ENCODE measurements around the gene JSRP1.

The JSRP1 gene

GRCh38 chr19:2231621-2232221 lies 24.5 kb downstream of the JSRP1 start:
- Histone ChIP-seq H3K27me3 (ENCODE audit: insufficient read depth, low read length) (no peaks in the 10 kb centered on the region), H3K9me3 (ENCODE audit: insufficient read depth, low read depth, low read length) (no peaks in the 10 kb centered on the region), H3K4me1 (ENCODE audit: insufficient read depth, low read length) (no peaks in the 10 kb centered on the region), H3K4me3 (ENCODE audit: low read length) (no peak overlapping the region), H3K9ac (ENCODE audit: low read depth, low read length) (no peak overlapping the region), H3K27ac (ENCODE audit: low read length) (no peak overlapping the region), H3K36me3 (ENCODE audit: insufficient read depth, low read depth, low read length) (peaks cover 31% of the 10 kb centered on the region)

GRCh38 chr19:2230807-2231533 lies 25.2 kb downstream of the JSRP1 start:
- peaks cover 38% of the 10 kb centered on the region for H3K36me3 ChIP-seq (ENCODE audit: insufficient read depth, low read depth, low read length)
- no peak overlapping the region for H3K9ac ChIP-seq (ENCODE audit: low read depth, low read length)
- no peak overlapping the region for H3K27ac ChIP-seq (ENCODE audit: low read length)
- no peak overlapping the region for H3K4me3 ChIP-seq (ENCODE audit: low read length)
- H3K9me3 ChIP-seq (ENCODE audit: insufficient read depth, low read depth, low read length): no peaks in the 10 kb centered on the region
- no peaks in the 10 kb centered on the region for H3K27me3 ChIP-seq (ENCODE audit: insufficient read depth, low read length)
- no peaks in the 10 kb centered on the region for H3K4me1 ChIP-seq (ENCODE audit: insufficient read depth, low read length)

- H3K27ac ChIP-seq (ENCODE audit: low read length): no peak overlapping the region
- H3K4me3 ChIP-seq (ENCODE audit: low read length): no peak overlapping the region
- H3K9me3 ChIP-seq (ENCODE audit: insufficient read depth, low read depth, low read length): no peaks in the 10 kb centered on the region
- peaks cover 46% of the 10 kb centered on the region for H3K36me3 ChIP-seq (ENCODE audit: insufficient read depth, low read depth, low read length)
- H3K9ac ChIP-seq (ENCODE audit: low read depth, low read length): no peak overlapping the region
- no peaks in the 10 kb centered on the region for H3K27me3 ChIP-seq (ENCODE audit: insufficient read depth, low read length)
- H3K4me1 ChIP-seq (ENCODE audit: insufficient read depth, low read length): no peaks in the 10 kb centered on the region
These were observed 26.1 kb downstream of the JSRP1 start for GRCh38 chr19:2230033-2230531.

- Histone ChIP-seq H3K4me3 (ENCODE audit: low read length) (no peak overlapping the region), H3K9me3 (ENCODE audit: insufficient read depth, low read depth, low read length) (no peaks in the 10 kb centered on the region), H3K9ac (ENCODE audit: low read depth, low read length) (no peak overlapping the region), H3K27me3 (ENCODE audit: insufficient read depth, low read length) (no peaks in the 10 kb centered on the region), H3K36me3 (ENCODE audit: insufficient read depth, low read depth, low read length) (peaks cover 52% of the 10 kb centered on the region), H3K27ac (ENCODE audit: low read length) (no peak overlapping the region), H3K4me1 (ENCODE audit: insufficient read depth, low read length) (no peaks in the 10 kb centered on the region)
These were observed 26.8 kb downstream of the JSRP1 start for GRCh38 chr19:2229103-2230032.

- Histone ChIP-seq H3K4me3 (ENCODE audit: low read length) (no peak overlapping the region), H3K27me3 (ENCODE audit: insufficient read depth, low read length) (no peaks in the 10 kb centered on the region), H3K27ac (ENCODE audit: low read length) (no peak overlapping the region), H3K9ac (ENCODE audit: low read depth, low read length) (no peak overlapping the region), H3K4me1 (ENCODE audit: insufficient read depth, low read length) (no peaks in the 10 kb centered on the region), H3K36me3 (ENCODE audit: insufficient read depth, low read depth, low read length) (peaks cover 51% of the 10 kb centered on the region), H3K9me3 (ENCODE audit: insufficient read depth, low read depth, low read length) (no peaks in the 10 kb centered on the region)
These were observed 27.8 kb downstream of the JSRP1 start for GRCh38 chr19:2228157-2229030.

GRCh38 chr19:2227415-2228156 lies 28.6 kb downstream of the JSRP1 start:
- no peak overlapping the region for H3K9ac ChIP-seq (ENCODE audit: low read depth, low read length)

GRCh38 chr19:2226840-2227360 lies 29.3 kb downstream of the JSRP1 start:
- H3K36me3 ChIP-seq (ENCODE audit: insufficient read depth, low read depth, low read length): peaks cover 56% of the 10 kb centered on the region

More at GRCh38 chr19:2227415-2228156, 28.6 kb downstream of the JSRP1 start:
- Histone ChIP-seq H3K27me3 (ENCODE audit: insufficient read depth, low read length) (no peaks in the 10 kb centered on the region), H3K36me3 (ENCODE audit: insufficient read depth, low read depth, low read length) (peaks cover 51% of the 10 kb centered on the region), H3K27ac (ENCODE audit: low read length) (no peak overlapping the region), H3K4me3 (ENCODE audit: low read length) (no peak overlapping the region), H3K4me1 (ENCODE audit: insufficient read depth, low read length) (no peaks in the 10 kb centered on the region), H3K9me3 (ENCODE audit: insufficient read depth, low read depth, low read length) (no peaks in the 10 kb centered on the region)

GRCh38 chr19:2226051-2226839 lies 30.0 kb downstream of the JSRP1 start:
- no peaks in the 10 kb centered on the region for H3K4me1 ChIP-seq (ENCODE audit: insufficient read depth, low read length)
- H3K9me3 ChIP-seq (ENCODE audit: insufficient read depth, low read depth, low read length): no peaks in the 10 kb centered on the region
- H3K27ac ChIP-seq (ENCODE audit: low read length): no peak overlapping the region
- H3K9ac ChIP-seq (ENCODE audit: low read depth, low read length): no peak overlapping the region
- no peak overlapping the region for H3K4me3 ChIP-seq (ENCODE audit: low read length)
- no peaks in the 10 kb centered on the region for H3K27me3 ChIP-seq (ENCODE audit: insufficient read depth, low read length)
- peaks cover 56% of the 10 kb centered on the region for H3K36me3 ChIP-seq (ENCODE audit: insufficient read depth, low read depth, low read length)

More at GRCh38 chr19:2226840-2227360, 29.3 kb downstream of the JSRP1 start:
- no peaks in the 10 kb centered on the region for H3K9me3 ChIP-seq (ENCODE audit: insufficient read depth, low read depth, low read length)
- no peak overlapping the region for H3K4me3 ChIP-seq (ENCODE audit: low read length)
- no peaks in the 10 kb centered on the region for H3K27me3 ChIP-seq (ENCODE audit: insufficient read depth, low read length)
- H3K4me1 ChIP-seq (ENCODE audit: insufficient read depth, low read length): no peaks in the 10 kb centered on the region
- H3K9ac ChIP-seq (ENCODE audit: low read depth, low read length): no peak overlapping the region
- H3K27ac ChIP-seq (ENCODE audit: low read length): no peak overlapping the region

GRCh38 chr19:2225415-2226050 lies 30.7 kb downstream of the JSRP1 start:
- no peaks in the 10 kb centered on the region for H3K9me3 ChIP-seq (ENCODE audit: insufficient read depth, low read depth, low read length)
- no peaks in the 10 kb centered on the region for H3K4me1 ChIP-seq (ENCODE audit: insufficient read depth, low read length)
- no peak overlapping the region for H3K4me3 ChIP-seq (ENCODE audit: low read length)
- H3K36me3 ChIP-seq (ENCODE audit: insufficient read depth, low read depth, low read length): peaks cover 59% of the 10 kb centered on the region
- H3K27me3 ChIP-seq (ENCODE audit: insufficient read depth, low read length): no peaks in the 10 kb centered on the region
- no peak overlapping the region for H3K27ac ChIP-seq (ENCODE audit: low read length)
- H3K9ac ChIP-seq (ENCODE audit: low read depth, low read length): no peak overlapping the region

All from iPS-20b (cell line).